ENCODE measurements around the gene CATSPERZ. TPM values are rescaled to one million over a fixed set of nuclear protein-coding genes. Genes with fewer than 3 reads are reported as not detected.
A peak's percentile ranks its signal among the peaks of the same experiment; 100 is the strongest.

Gene CATSPERZ
- total and polyA plus RNA-seq, 9 of the 15 experiments (the other 6 are each of a cell fraction or from before 2014, with no cell fraction given): 0.86 to 8.5 (median 3.5) TPM

- TF ChIP-seq MGA (IDR thresholded peaks at IDR 0.05) (peak; percentile 66), TAF7 (tag; IDR thresholded peaks at IDR 0.05) (peak; percentile 51; the same call in 1 of the 2 replicates), ZNF778 (CRISPR knock-in tag; IDR thresholded peaks at IDR 0.05) (no peak), NCOA1 (IDR thresholded peaks at IDR 0.05; ENCODE audit: low read depth) (peak; percentile 31; the same call in 1 of the 2 replicates), LEF1 (IDR thresholded peaks at IDR 0.05) (0 out of 2 replicates have a peak, but pooled peaks have one; percentile 44), ZNF347 (CRISPR knock-in tag; IDR thresholded peaks at IDR 0.05; ENCODE audit: low read depth) (no peak), NCOA4 (IDR thresholded peaks at IDR 0.05; ENCODE audit: partially characterized antibody) (no peak), NFIX (CRISPR knock-in tag; IDR thresholded peaks at IDR 0.05; ENCODE audit: low read depth) (no peak), CBX8 (IDR thresholded peaks at IDR 0.05; ENCODE audit: borderline replicate concordance, extremely low read depth, low read depth, low read length, poor library complexity, severe bottlenecking) (no peak), AFF1 (IDR thresholded peaks at IDR 0.05; ENCODE audit: low read depth in 1 of 2, partially characterized antibody in 2 of 2) (peak in 1 of 2 experiments; percentile 81), ZFPM2 (CRISPR knock-in tag; IDR thresholded peaks at IDR 0.05) (0 out of 2 replicates have a peak, but pooled peaks have one; percentile 44)
Measured at GRCh38 chr11:64304316-64305072, 4.3 kb downstream of the CATSPERZ start (continued).
